Mucosa of descending colon (tissue), 3 donors: ENCODE data around the gene PLCG2. TPM values are rescaled to one million over a fixed set of nuclear protein-coding genes. Genes with fewer than 3 reads are reported as not detected.
"Not testable (repeated sequence)": the region's sequence is repeated elsewhere in the genome, so short reads cannot be mapped to it uniquely, and the experiment has no call there.

ENCODE experiments used
- ATAC-seq: fragments of 200-7000 bp; cut with Tn5 transposase; one replicate; pipeline ENCODE4 v1.9.1; 2020; ENCODE audit warnings: mild to moderate bottlenecking, moderate library complexity
- DNase-seq, 3 donors: peaks; one replicate each; pipeline ENCODE4 v3.0.0-alpha.2; 2020
- H3K36me3 ChIP-seq: fragments of 200-600 bp; one replicate; pipeline ENCODE4 v1.8.0; 2021; ENCODE audit warnings: low read depth, mild to moderate bottlenecking
- H3K4me1 ChIP-seq: fragments of 200-600 bp; one replicate; pipeline ENCODE4 v1.8.0; 2021; ENCODE audit warnings: low read depth, mild to moderate bottlenecking
- H3K4me3 ChIP-seq: fragments of 200-600 bp; one replicate; pipeline ENCODE4 v1.8.0; 2021; ENCODE audit warnings: mild to moderate bottlenecking
- H3K9me3 ChIP-seq: fragments of 200-600 bp; one replicate; pipeline ENCODE4 v1.8.0; 2021; ENCODE audit warnings: mild to moderate bottlenecking
- CTCF ChIP-seq: fragments of 200-600 bp; IDR thresholded peaks from one replicate; pipeline ENCODE4 v1.8.0; 2022; ENCODE audit warnings: antibody characterized with exemption, mild to moderate bottlenecking
- intact Hi-C, 2 donors: fragments of 100-400 bp; cut with DNase I in 1 of 2; cut with micrococcal nuclease in 1 of 2; formaldehyde crosslinking; loops; one replicate each; pipeline versions ENCODE4 v1.11.0 to v1.11.1; 2022; cut with DNase I, micrococcal nuclease
- total RNA-seq, 3 donors: library from RNA; stranded (reverse); fragmentation: NEBNext Ultra II Directional in 2 of 3; extraction: Animal tissue kit (Norgen Biotek cat#: 25700) in 2 of 3; gene quantifications; one replicate each; pipeline versions ENCODE4 v1.2.1 to v1.2.4, GENCODE V29; 2021 to 2023
- donor health status: DM: no; HTN: no; CAD: no; lungs with moderate emphysema.
- donor health status: DM: no; HTN: no; CAD: no.
- donor health status: DM: no; HTN: yes; CAD: no.

The PLCG2 gene
- total RNA-seq, 3 donors from 2014 or later = 14.7 to 19.5 (median 15.0) TPM

GRCh38 chr16:81975637-81976036, 196.5 kb downstream of the PLCG2 start:
- DNase-seq = no peak
- intact Hi-C loops = no loop called here

DNA sequence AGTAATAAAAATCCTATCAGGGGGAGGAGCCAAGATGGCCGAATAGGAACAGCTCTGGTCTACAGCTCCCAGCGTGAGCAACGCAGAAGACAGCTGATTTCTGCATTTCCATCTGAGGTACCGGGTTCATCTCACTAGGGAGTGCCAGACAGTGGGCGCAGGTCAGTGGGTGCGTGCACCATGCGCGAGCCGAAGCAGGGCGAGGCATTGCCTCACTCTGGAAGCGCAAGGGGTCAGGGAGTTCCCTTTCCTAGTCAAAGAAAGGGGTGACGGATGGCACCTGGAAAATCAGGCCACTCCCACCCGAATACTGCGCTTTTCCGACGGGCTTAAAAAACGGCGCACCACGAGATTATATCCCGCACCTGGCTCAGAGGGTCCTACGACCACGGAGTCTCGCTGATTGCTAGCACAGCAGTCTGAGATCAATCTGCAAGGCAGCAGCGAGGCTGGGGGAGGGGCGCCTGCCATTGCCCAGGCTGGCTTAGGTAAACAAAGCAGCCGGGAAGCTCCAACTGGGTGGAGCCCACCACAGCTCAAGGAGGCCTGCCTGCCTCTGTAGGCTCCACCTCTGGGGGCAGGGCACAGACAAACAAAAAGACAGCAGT, 198.3 kb downstream of the PLCG2 start:
- ATAC-seq, H3K4me3 ChIP-seq, intact Hi-C loops, H3K36me3 ChIP-seq, H3K9me3 ChIP-seq, H3K4me1 ChIP-seq: not testable (repeated sequence)
- peak in 1 of 3 donors; percentile 10 for DNase-seq

More at GRCh38 chr16:81975637-81976036, 196.5 kb downstream of the PLCG2 start:
- no peak for TF ChIP-seq CTCF
- Histone ChIP-seq H3K9me3 (peaks cover 12% of the 10 kb centered on the region), H3K36me3 (no peaks in the 10 kb centered on the region), H3K4me3 (no peak overlapping the region), H3K4me1 (no peaks in the 10 kb centered on the region)
- ATAC-seq = no peak

DNA sequence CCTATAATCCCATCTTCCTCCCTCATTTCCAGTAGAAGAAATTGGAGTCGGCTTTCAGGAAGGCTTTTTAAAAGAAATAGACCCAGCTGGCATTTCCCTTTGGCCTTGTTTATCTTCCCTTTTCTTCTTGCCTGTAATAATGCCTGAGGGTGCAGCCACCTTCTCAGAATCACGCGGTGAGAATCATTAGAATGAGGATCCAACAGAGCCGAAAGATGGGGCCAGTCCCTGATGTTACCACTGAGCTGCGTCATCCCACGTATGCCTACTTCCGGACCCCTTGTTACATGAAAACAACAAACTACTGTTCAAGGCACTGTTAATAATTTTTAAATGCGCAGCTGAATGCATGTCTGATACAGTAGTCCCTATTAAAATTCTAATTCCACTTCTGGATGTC, 208.0 kb downstream of the PLCG2 start:
- Histone ChIP-seq H3K9me3 (no peaks in the 10 kb centered on the region), H3K4me3 (no peak overlapping the region), H3K4me1 (no peaks in the 10 kb centered on the region), H3K36me3 (no peaks in the 10 kb centered on the region)
- no peak for TF ChIP-seq CTCF
- intact Hi-C loops = no loop called here
- ATAC-seq = no peak
- DNase-seq = no peak

GRCh38 chr16:81987706-81988105, 208.6 kb downstream of the PLCG2 start:
- DNase-seq = no peak
- peak; percentile 87 for ATAC-seq

GRCh38 chr16:81992859-81993258, 213.8 kb downstream of the PLCG2 start:
- intact Hi-C loops = no loop called here
- DNase-seq (no peak), ATAC-seq (no peak)
- Histone ChIP-seq H3K9me3 (no peaks in the 10 kb centered on the region), H3K36me3 (no peaks in the 10 kb centered on the region), H3K4me1 (no peaks in the 10 kb centered on the region), H3K4me3 (no peak overlapping the region)
- TF ChIP-seq CTCF = no peak

More at GRCh38 chr16:81987706-81988105, 208.6 kb downstream of the PLCG2 start:
- Histone ChIP-seq H3K36me3 (no peaks in the 10 kb centered on the region), H3K4me3 (no peak overlapping the region), H3K9me3 (no peaks in the 10 kb centered on the region), H3K4me1 (no peaks in the 10 kb centered on the region)
- no peak for TF ChIP-seq CTCF
- intact Hi-C loops = no loop called here

DNA sequence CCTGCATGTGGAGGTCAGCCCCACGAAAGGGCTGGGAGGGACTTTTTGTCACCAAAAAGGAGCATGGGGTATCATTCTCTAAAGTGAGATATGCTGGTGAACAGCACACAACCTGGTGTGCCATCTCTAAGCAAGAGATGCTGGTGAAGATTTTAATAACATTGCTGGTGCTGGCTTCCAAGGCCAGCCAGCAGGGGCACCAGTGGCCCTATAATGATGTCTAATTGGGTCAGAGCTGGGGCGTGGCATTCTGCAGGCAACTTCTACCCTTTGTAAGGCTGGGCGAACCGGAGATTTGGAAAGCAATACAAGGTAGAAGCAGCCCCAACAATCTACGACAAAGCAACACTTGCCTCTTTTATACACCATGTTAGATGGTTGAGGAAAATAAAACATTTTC, 215.4 kb downstream of the PLCG2 start:
- TF ChIP-seq CTCF = no peak
- no peaks in the 10 kb centered on the region for H3K36me3 ChIP-seq
- intact Hi-C loops = no loop called here
- H3K4me3 ChIP-seq = no peak overlapping the region
- no peaks in the 10 kb centered on the region for H3K9me3 ChIP-seq
- ATAC-seq (peak; percentile 38), DNase-seq (no peak)
- H3K4me1 ChIP-seq = no peaks in the 10 kb centered on the region
